ENCODE measurements around the gene PPFIA2.

DNA sequence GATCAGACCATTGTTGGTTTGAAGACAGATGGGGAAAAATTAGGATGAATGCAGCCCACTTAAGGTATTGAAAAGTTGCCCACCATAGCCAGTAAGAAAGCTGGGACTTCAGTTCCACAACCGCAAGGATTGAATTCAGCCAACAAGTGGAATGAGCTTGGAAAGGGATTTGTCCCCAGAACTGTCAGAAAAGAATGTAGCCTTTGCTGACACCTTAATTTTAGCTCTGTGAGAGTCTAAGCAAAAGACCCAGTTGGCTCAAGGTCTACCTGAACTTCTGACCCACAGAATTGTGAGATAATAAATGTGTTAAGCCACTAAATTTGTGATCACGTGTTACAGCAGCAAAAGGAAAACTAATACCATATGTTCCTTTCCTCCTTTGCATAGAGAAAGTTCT is 29.4 kb downstream of the PPFIA2 start:
- TF ChIP-seq, protein P1, sequence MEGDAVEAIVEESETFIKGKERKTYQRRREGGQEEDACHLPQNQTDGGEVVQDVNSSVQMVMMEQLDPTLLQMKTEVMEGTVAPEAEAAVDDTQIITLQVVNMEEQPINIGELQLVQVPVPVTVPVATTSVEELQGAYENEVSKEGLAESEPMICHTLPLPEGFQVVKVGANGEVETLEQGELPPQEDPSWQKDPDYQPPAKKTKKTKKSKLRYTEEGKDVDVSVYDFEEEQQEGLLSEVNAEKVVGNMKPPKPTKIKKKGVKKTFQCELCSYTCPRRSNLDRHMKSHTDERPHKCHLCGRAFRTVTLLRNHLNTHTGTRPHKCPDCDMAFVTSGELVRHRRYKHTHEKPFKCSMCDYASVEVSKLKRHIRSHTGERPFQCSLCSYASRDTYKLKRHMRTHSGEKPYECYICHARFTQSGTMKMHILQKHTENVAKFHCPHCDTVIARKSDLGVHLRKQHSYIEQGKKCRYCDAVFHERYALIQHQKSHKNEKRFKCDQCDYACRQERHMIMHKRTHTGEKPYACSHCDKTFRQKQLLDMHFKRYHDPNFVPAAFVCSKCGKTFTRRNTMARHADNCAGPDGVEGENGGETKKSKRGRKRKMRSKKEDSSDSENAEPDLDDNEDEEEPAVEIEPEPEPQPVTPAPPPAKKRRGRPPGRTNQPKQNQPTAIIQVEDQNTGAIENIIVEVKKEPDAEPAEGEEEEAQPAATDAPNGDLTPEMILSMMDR (IDR thresholded peaks at IDR 0.05), result no peak
- no peak for TF ChIP-seq POLR2A (IDR thresholded peaks at IDR 0.05)

Measured in lower leg skin (tissue), 3 donors.